Caco-2 (cell line): ENCODE data around the gene XAB2. TPM values are rescaled to one million over a fixed set of nuclear protein-coding genes. Genes with fewer than 3 reads are reported as not detected.
A peak's percentile ranks its signal among the peaks of the same experiment; 100 is the strongest.

Experiments
- Bru-seq: library from RNA; stranded (reverse); fragments of 400-500 nt; gene quantifications from one replicate; lab custom pipeline; 2021; lab: Mats Ljungman, UMichigan
- BruChase-seq, 2 experiments: library from RNA; stranded (reverse); fragments of 400-500 nt; gene quantifications; one replicate each; lab custom pipeline; 2021; lab: Mats Ljungman, UMichigan
- BruUV-seq: library from RNA; stranded (reverse); fragments of 400-500 nt; replicated peaks from 2 replicates; lab custom pipeline; 2021; lab: Mats Ljungman, UMichigan
- CTCF ChIA-PET: fragments of 300-600 bp; sonication (Branson Sonifier 250); formaldehyde crosslinking; loops from one replicate; lab custom pipeline; 2022; ENCODE audit warnings: antibody characterized with exemption; lab: Charles Lee
- POLR2A ChIA-PET: fragments of 300-600 bp; sonication (Branson Sonifier 250); formaldehyde crosslinking; loops from one replicate; lab custom pipeline; 2022; ENCODE audit warnings: antibody characterized with exemption; lab: Charles Lee
- DNase-seq, 2 experiments: peaks; one replicate each; pipeline versions ENCODE4 v3.0.0 to v3.0.0-alpha.2; 2020 to 2022
- H3K27me3 ChIP-seq: replicated peaks from 2 replicates; pipeline ENCODE4 v1.6.0; 2011; ENCODE audit warnings: low read length; ENCODE audit not compliant: control insufficient read depth, insufficient read depth
- H3K36me3 ChIP-seq: 2 replicates; pipeline ENCODE4 v1.5.1; 2011; ENCODE audit warnings: low read length; ENCODE audit not compliant: control insufficient read depth, insufficient read depth
- H3K4me1 ChIP-seq: fragments of 250-450 bp; sonication (Bioruptor Pico); 2 replicates; pipeline ENCODE4 v1.5.1; 2020; ENCODE audit warnings: mild to moderate bottlenecking
- H3K4me3 ChIP-seq: 2 replicates; pipeline ENCODE4 v1.5.1; 2011; ENCODE audit warnings: low read depth, mild to moderate bottlenecking, control low read depth, low read length
- H3K9me3 ChIP-seq: fragments of 250-450 bp; sonication (Bioruptor Pico); 2 replicates; pipeline ENCODE4 v1.5.1; 2020; ENCODE audit warnings: mild to moderate bottlenecking, moderate library complexity
- H3K27ac Mint-ChIP-seq: one replicate; pipeline ENCODE4 v1.8.0; 2022; ENCODE audit warnings: mixed read lengths; ENCODE audit not compliant: unreplicated experiment
- H3K27me3 Mint-ChIP-seq: one replicate; pipeline ENCODE4 v1.8.0; 2022; ENCODE audit warnings: mixed read lengths; ENCODE audit not compliant: insufficient read depth, unreplicated experiment
- H3K36me3 Mint-ChIP-seq: one replicate; pipeline ENCODE4 v1.8.0; 2022; ENCODE audit warnings: mild to moderate bottlenecking, mixed read lengths; ENCODE audit not compliant: insufficient read depth, unreplicated experiment
- H3K4me1 Mint-ChIP-seq: one replicate; pipeline ENCODE4 v1.8.0; 2022; ENCODE audit warnings: low read depth, mixed read lengths; ENCODE audit not compliant: unreplicated experiment
- H3K4me3 Mint-ChIP-seq: one replicate; pipeline ENCODE4 v1.8.0; 2022; ENCODE audit warnings: mild to moderate bottlenecking, moderate library complexity, mixed read lengths; ENCODE audit not compliant: unreplicated experiment
- H3K9me3 Mint-ChIP-seq: one replicate; pipeline ENCODE4 v1.8.0; 2022; ENCODE audit warnings: mixed read lengths; ENCODE audit not compliant: unreplicated experiment
- CTCF ChIP-seq, 2 experiments: fragments of 200-600 bp in 1 of 2; IDR thresholded peaks; 1 replicate in 1 of 2; 2 replicates in 1 of 2; pipeline versions ENCODE4 v1.5.1 to v1.8.0; 2011 to 2022; ENCODE audit warnings: antibody characterized with exemption in 1 of 2, control low read depth in 1 of 2, inconsistent platforms in 1 of 2, low read depth in 1 of 2, low read length in 1 of 2, mild to moderate bottlenecking in 1 of 2, moderate library complexity in 1 of 2; ENCODE audit not compliant: insufficient read depth in 1 of 2, severe bottlenecking in 1 of 2, unreplicated experiment in 1 of 2
- intact Hi-C: fragments of 100-400 bp; cut with micrococcal nuclease; formaldehyde crosslinking; loops from one replicate; pipeline ENCODE4 v1.10.0; 2022; ENCODE audit not compliant: unreplicated experiment
- long read RNA-seq: library from polyadenylated mRNA; stranded (forward); transcript quantifications from one replicate; pipeline ENCODE4 v2.0.0, GENCODE V29; 2022
- total RNA-seq: library from RNA; stranded (reverse); gene quantifications from 2 replicates; pipeline ENCODE4 v1.2.3, GENCODE V29; 2022

XAB2 gene
- 44.7 and 47.9 TPM in 2 replicates for total RNA-seq
- Bru-seq, nascent RNA = percentile 60 among the genes with signal in this experiment
- percentile 69 among the genes with signal in this experiment for BruChase-seq, experiment 1, labeled RNA remaining after a 2-hour chase
- BruChase-seq, experiment 2, labeled RNA remaining after a 6-hour chase = percentile 83 among the genes with signal in this experiment
- long read RNA-seq, transcript XAB2-201 (19 exons, 2,667 nt) = major isoform, 31 of 54 reads
- long read RNA-seq, partial matches to known transcripts = 17 of 54 reads
- long read RNA-seq, other reads (novel, unspliced or antisense) = 6 of 54 reads

GRCh38 chr19:7629347-7630054 lies at the start of gene XAB2, which contains the start of gene PET100:
XAB2 (minus strand) TSS chr19:7629545; CDS start chr19:7629527, 18 bp downstream.
PET100 (plus strand) TSS chr19:7629793; CDS start chr19:7629834, 41 bp downstream.
- peak; percentile 94 to 97 for DNase-seq
- ChIA-PET CTCF (interaction anchor here (0.6 to 1.9 kb wide), 5 partner anchors 8 to 239 kb away, joined by 3 to 12 read pairs (median 4); partner anchors contain the start of gene TRAPPC5), POLR2A (interaction anchor here (0.6 to 1.1 kb wide), 7 partner anchors 8 to 1725 kb away, joined by 3 to 8 read pairs (median 4); partner anchors contain the start of gene TIMM44)
- intact Hi-C loops = loop anchor here (1.0 kb wide), 1 partner anchor 8 kb away; the partner anchor contains the start of gene STXBP2
- H3K9me3 Mint-ChIP-seq = no peaks in the 10 kb centered on the region
- peaks cover 8% of the 10 kb centered on the region; the same call in 1 of the 2 replicates for H3K4me1 ChIP-seq
- no peaks in the 10 kb centered on the region for H3K27me3 ChIP-seq
- TF ChIP-seq CTCF (IDR thresholded peaks at IDR 0.05; ENCODE audit: insufficient read depth in 1 of 2, low read depth in 1 of 2, low read length in 1 of 2, severe bottlenecking in 1 of 2, unreplicated experiment in 1 of 2) = no peak
- H3K36me3 ChIP-seq = no peaks in the 10 kb centered on the region; the same call in 1 of the 2 replicates
- peak within 1 kb of the TSS; percentile 85 for H3K4me3 ChIP-seq
- peaks cover 17% of the 10 kb centered on the region for H3K36me3 Mint-ChIP-seq
- no peaks in the 10 kb centered on the region for H3K9me3 ChIP-seq
- BruUV-seq = no TSS peak
- peaks cover 7% of the 10 kb centered on the region for H3K4me1 Mint-ChIP-seq
- no peaks in the 10 kb centered on the region for H3K27me3 Mint-ChIP-seq
- peak within 1 kb of the TSS; percentile 97 for H3K27ac Mint-ChIP-seq
- peak within 1 kb of the TSS; percentile 94 for H3K4me3 Mint-ChIP-seq

DNA sequence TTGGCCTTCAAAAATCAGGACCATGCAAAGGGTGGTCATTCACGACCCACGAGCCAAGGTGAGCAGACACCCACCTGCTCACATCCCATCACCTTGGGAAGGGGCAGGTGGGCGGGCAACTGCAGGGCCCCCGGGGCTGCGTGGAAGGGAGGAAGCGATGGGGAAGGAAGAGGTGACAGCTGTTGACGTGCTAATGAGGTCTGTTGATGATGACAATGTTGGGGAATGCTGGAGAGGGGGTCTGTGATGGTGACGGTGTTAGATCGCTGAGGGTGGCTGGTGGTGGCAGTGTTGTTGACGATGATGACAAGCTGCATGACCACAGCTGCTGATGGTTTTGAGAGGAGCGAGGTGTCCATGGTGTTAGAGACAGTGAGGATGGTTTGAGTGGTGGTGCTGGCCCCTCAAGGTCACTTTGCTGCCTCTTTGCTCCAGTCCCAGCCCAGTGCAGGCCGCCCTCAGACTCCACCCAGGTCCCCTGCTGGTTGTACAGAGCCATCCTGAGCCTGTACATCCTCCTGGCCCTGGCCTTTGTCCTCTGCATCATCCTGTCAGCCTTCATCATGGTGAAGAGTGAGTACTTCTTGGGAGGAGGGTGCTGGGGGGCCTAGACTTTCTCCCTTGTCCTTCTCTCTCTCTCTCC lies 48.4 kb upstream of the XAB2 start:
- intact Hi-C loops = no loop called here
- ChIA-PET POLR2A (interaction anchor here (0.6 kb wide), 1 partner anchor 921 kb away, joined by 4 read pairs; no protein-coding TSS in a partner anchor), CTCF (interaction anchor here (0.7 to 1.5 kb wide), 2 partner anchors 109 to 110 kb away, joined by 3 read pairs; no protein-coding TSS in a partner anchor)
- H3K27me3 ChIP-seq = no peaks in the 10 kb centered on the region
- DNase-seq = no peak
- H3K36me3 Mint-ChIP-seq = peaks cover 16% of the 10 kb centered on the region
- peaks cover 10% of the 10 kb centered on the region for H3K9me3 Mint-ChIP-seq
- peaks cover 10% of the 10 kb centered on the region; the same call in 1 of the 2 replicates for H3K4me1 ChIP-seq
- H3K27me3 Mint-ChIP-seq = peaks cover 3% of the 10 kb centered on the region
- no peaks in the 10 kb centered on the region for H3K9me3 ChIP-seq
- no peak overlapping the region for H3K27ac Mint-ChIP-seq
- H3K4me1 Mint-ChIP-seq = no peaks in the 10 kb centered on the region
- no TSS peak for BruUV-seq
- H3K4me3 Mint-ChIP-seq = no peak overlapping the region
- no peak overlapping the region for H3K4me3 ChIP-seq
- H3K36me3 ChIP-seq = no peaks in the 10 kb centered on the region
- TF ChIP-seq CTCF (IDR thresholded peaks at IDR 0.05; ENCODE audit: insufficient read depth in 1 of 2, low read depth in 1 of 2, low read length in 1 of 2, severe bottlenecking in 1 of 2, unreplicated experiment in 1 of 2) = no peak
